ENCODE measurements around the gene SYPL1.

Gene SYPL1

DNA sequence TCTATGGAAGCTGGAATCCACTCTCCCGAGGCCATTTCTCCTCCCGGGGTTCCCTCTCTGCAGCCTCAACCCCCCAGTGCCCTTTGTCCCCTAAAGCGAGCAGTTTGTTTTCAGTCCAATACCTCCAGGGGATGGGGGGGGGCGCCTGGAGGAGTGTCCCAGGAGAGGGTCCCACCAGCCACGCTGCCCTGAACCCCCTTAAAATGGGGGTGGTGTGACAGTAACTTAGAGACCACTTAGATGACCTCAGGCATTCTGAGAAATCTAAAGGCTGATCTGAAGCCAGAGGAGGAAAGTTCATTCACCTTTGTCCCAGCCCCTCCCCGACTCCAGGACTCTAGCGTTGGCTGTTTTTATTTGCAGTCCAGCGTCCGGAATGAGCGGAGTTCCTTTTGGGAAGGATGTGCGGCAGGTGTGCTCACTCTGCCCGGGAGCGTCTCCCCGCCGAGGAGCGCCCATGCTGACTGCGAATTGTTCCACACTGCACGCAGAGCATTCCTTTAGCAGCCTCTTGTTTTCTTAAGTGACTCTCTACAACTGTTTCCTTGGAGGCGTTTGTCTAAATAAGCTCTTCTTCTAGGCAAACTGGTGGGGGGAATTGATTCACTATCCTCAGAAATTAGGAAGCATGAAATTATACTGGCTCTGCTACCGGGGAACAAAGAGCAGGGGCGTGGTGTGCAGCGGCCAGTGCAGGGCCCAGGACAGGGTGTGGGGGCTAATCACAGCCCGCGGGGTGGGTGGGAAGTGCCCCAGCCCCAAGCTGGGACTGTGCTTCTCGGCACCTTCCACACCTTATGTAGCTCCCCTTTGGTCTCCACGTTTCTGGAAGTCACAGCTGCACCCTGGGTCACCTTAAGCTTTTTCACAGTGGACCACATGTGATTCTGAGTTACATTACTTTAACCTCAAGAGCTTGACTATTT lies 46.3 kb downstream of the SYPL1 start:
- no peak for DNase-seq (ENCODE audit: low read depth, low spot score)

GRCh38 chr7:106064771-106065574 lies 47.1 kb downstream of the SYPL1 start:
- DNase-seq (ENCODE audit: low read depth, low spot score): peak; percentile 74

DNA sequence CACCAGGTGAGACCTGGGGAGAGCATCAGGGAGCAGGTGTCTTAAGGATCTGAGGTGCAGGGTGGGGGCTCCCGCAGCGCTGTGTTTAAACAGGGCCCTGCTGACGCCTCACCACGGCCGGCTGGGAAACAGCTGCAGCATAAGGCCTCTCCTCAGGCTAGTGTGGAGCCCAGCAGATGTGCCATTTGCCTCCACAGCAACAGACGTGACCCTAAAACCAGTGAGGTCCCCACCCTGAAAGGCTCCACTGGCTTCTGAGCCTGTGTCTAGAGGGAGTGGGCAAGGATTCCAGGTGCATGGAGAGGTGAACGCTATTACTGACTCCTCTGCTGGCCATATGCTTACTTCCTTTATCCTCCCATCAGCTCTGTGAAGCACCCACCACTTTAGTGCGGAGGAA lies 47.8 kb downstream of the SYPL1 start:
- no peak for DNase-seq (ENCODE audit: low read depth, low spot score)

GRCh38 chr7:106063692-106064091 lies 48.4 kb downstream of the SYPL1 start:
- DNase-seq (ENCODE audit: low read depth, low spot score): no peak

GRCh38 chr7:106063024-106063423 lies 49.1 kb downstream of the SYPL1 start:
- no peak for DNase-seq (ENCODE audit: low read depth, low spot score)

DNA sequence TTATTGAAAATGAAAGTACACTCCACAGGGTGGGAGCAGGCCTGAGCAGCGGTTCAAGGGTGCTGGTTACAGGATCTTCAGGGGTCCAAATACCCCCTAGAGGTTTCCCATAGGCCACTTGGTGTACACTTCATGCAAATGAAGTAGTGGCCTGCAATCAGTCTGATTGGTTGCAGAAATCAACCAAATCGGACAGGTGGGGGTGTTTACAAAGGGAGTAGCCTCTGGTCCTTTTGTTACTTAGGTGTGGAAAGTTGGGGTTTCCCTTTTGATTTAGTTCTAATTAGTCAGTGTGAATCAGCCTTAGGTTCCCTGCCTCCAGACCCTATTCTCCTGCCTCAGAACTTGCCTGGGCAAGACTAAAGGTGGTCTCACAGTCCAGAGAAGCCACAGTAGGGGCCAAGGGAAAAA lies 49.6 kb downstream of the SYPL1 start:
- DNase-seq (ENCODE audit: low read depth, low spot score): no peak

DNA sequence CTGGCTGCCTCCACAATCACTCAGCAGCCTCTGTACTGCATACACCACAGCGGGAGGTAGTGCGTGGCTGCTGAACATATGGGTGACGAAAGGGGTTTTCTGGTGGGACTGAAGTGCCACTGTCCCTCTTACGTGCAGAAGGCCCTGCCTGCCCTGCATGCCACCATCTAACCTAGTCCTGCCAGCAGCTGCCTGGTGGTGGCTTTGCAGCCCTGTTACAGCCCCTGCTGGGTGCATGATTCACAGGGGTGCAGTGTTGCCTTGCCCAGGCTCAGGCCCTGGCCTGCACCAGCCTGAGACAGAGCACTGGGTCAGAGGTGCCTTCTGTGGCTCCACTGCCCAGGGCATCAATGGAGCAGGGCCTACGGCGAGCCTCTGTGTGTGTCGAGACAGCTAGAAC lies 50.1 kb downstream of the SYPL1 start:
- no peak for DNase-seq (ENCODE audit: low read depth, low spot score)

- no peak for DNase-seq (ENCODE audit: low read depth, low spot score)
These were observed 50.7 kb downstream of the SYPL1 start for GRCh38 chr7:106061301-106061979.

DNA sequence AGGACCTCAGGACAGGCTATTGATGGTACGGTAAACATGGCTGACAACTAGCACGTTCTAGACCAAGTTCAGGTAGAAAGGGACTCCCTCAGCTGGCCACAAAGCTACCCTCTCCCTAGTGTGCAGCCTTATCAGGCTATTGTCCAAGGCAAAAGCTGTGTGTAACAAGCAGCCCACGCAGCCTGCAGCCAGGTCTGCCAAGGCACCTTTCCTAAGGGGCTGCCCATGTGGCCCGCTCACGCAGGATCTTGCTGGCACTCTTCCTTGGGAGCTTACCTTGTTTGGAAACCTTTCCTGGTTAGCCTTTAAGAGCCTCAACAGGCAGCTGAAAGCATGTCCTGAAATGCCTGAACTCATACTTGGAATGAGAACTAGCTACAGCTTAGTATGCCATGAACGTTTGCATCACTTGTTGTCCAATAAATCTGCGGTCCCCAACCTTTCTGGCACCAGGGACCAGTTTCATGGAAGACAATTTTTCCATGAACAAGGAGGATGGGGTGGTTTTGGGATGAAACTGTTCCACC lies 51.7 kb downstream of the SYPL1 start:
- no peak for DNase-seq (ENCODE audit: low read depth, low spot score)

DNA sequence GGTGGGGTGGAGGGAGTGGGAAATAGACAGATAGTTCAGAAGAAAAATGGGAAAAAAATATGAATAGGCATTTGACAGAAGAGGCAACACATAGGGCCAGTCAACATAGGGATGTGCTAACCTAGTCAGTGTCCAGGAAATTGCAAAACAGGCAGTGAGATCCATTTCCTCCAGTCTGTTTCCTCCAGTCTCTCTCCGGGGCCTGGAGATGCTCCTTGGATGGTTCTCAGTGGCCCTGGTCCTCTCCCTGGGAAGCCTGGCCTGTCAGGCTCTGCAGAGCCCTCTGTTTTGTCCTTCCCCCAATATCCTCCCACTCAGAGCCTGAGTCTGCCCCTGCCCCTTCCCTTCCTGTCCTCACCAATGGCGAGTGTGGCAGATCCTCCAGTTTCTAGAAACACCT lies 52.6 kb downstream of the SYPL1 start:
- no peak for DNase-seq (ENCODE audit: low read depth, low spot score)

DNA sequence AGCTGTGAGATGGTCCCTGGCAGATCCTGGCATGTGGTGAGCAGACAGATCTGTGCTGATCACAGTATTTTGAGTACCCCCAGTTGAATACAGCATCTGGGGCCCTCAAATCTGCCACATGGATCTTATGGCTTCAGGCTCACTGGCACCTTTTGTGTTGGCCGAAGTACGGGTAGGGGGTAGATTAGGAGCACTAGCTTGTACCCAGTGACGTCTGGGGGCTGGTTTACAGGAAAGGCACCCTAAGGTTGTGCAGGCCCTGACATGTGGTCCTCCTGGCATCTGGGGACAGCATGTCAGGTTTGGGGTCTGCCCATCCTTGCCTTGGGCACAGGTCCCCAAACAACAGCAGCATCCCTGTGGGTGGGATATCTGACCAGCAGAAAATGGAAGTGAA lies 53.2 kb downstream of the SYPL1 start:
- no peak for DNase-seq (ENCODE audit: low read depth, low spot score)

GRCh38 chr7:106057962-106058927 lies 53.9 kb downstream of the SYPL1 start:
- DNase-seq (ENCODE audit: low read depth, low spot score): no peak

- DNase-seq (ENCODE audit: low read depth, low spot score): no peak
These were observed 54.7 kb downstream of the SYPL1 start for GRCh38 chr7:106057204-106057961.

GRCh38 chr7:106056513-106057203 lies 55.5 kb downstream of the SYPL1 start:
- peak; percentile 52 for DNase-seq (ENCODE audit: low read depth, low spot score)

DNA sequence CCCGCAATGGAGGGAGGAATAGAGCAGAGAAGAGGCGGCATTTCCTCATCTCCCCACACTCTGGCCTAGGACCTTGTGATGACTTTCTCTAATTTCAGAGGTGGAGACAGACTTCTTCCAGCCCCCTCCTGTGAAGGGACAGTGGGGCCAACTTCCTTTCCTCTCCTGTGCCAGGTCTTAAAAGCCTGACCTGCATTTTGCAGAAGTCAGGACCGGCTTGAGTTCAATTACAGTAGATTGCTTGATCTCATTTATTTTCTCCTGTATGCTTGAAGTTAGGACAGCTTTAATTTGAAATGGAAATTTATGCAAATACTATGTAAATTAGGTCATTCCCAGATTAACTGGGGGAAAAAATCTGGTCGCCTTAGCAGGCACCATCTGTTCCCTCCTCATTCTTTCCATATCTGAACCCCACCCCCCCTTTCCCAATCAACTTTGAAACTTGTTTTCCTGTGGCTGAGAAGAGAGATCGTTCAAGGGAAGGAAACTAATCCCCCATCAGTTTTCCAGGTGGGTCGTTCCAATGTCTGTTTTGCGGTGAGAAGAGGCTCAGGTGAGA lies 57.1 kb downstream of the SYPL1 start:
- DNase-seq (ENCODE audit: low read depth, low spot score): no peak

DNA sequence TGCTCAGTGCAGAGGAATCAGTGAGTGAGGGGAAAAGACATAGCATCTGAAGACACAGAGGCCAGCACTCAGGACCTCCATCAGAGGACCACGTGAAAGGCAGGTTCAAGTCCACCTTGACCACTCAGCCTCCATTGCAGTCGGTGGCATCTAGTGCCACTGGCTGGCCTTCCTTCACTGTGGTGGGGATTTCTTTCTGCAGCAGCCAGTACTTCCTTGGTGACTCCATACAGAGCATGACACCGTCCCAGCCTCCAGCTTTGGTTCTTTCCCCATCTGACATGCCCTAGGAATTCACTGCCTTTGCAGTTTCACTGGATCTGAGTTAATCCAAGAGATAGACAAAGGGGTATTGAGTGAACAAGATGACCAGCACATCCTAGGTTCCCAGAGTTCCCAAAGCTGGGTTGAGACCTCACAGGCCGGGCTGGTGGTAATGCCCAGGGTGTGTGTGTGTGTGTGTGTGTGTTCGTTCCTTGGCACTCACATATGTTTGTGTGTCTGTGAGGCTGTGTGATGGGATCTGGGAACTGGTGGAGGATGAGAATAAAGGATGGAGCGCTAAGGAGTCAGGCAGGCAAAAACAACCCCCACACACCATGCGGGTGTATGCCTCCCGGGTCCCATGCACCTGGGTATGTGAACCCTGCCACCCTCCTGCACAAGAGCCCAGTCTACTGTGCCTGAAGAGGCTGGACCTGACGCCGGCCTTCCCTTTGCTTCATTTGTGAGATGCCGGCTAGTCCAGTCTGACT lies 57.8 kb downstream of the SYPL1 start:
- DNase-seq (ENCODE audit: low read depth, low spot score): no peak

DNA sequence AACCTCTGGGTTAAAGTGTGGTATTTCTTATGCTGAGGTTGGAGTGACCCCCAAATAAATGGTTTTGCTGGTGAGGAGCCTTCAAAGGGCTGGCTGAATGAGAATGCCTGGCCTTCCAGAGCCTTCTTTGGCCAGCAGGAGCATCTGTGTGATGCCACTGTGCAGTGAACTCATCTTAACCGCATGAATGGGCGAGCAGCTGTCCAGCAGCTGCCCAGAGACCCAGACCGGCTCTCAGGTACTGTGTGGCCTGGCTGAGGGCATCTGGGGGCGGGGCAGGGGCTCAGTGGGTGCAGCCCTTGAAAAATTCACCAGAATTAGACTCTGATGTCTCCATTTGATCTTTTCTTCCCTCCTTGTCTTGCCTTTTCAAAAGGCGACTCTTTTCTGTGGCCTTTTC lies 59.0 kb downstream of the SYPL1 start:
- no peak for DNase-seq (ENCODE audit: low read depth, low spot score)

DNA sequence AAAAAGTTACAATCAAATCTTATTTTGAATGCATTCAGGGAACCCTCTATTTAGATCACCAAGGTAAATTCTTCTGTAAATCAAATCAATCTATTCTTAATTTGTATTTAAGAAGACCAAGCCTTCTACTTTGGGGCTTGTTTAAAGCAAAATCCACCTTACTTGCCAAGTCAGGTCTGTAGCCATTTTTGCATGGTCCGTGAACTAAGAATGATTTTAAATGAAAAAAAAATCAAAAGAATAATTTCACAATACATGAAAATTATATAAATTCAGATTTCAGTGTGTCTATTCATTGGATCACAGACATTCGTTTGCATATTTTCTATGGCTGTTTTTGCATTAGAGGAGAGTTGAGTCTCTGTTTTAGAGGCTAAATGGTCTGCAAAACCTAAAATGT lies 59.4 kb downstream of the SYPL1 start:
- DNase-seq (ENCODE audit: low read depth, low spot score): no peak
